MM.1S (cell line): ENCODE data around the gene DNAAF3.

Experiments
- DNase-seq: peaks from one replicate; pipeline ENCODE4 v3.0.0-alpha.2; 2015
- H2AFZ ChIP-seq: fragments of 300-600 bp; sonication (generic); 2 replicates; pipeline ENCODE4 v1.6.0; 2016; ENCODE audit warnings: antibody characterized with exemption, low read length
- H3F3A ChIP-seq: fragments of 300-600 bp; sonication (generic); 2 replicates; pipeline ENCODE4 v1.6.1; 2016; ENCODE audit warnings: mild to moderate bottlenecking, antibody characterized with exemption, low read length, moderate library complexity, mixed read lengths; ENCODE audit not compliant: insufficient read depth
- H3K27ac ChIP-seq: fragments of 300-600 bp; sonication (generic); 2 replicates; pipeline ENCODE4 v1.5.1; 2016; ENCODE audit warnings: mild to moderate bottlenecking, low read length
- H3K27me3 ChIP-seq: fragments of 300-600 bp; sonication (generic); replicated peaks from 2 replicates; pipeline ENCODE4 v1.6.0; 2016; ENCODE audit warnings: low read length; ENCODE audit not compliant: insufficient read depth
- H3K36me3 ChIP-seq: fragments of 300-600 bp; sonication (generic); replicated peaks from 2 replicates; pipeline ENCODE4 v1.6.1; 2016; ENCODE audit warnings: mild to moderate bottlenecking, low read length, mixed read lengths; ENCODE audit not compliant: insufficient read depth
- H3K4me1 ChIP-seq: fragments of 300-600 bp; sonication (generic); 2 replicates; pipeline ENCODE4 v1.6.1; 2016; ENCODE audit warnings: low read length, mixed read lengths
- H3K4me2 ChIP-seq: fragments of 300-600 bp; sonication (generic); 2 replicates; pipeline ENCODE4 v1.6.0; 2016; ENCODE audit warnings: low read depth, low read length
- H3K4me3 ChIP-seq: fragments of 300-600 bp; sonication (generic); 2 replicates; pipeline ENCODE4 v1.5.1; 2016; ENCODE audit warnings: low read length, mixed read lengths
- H3K79me2 ChIP-seq: fragments of 300-600 bp; sonication (generic); 2 replicates; pipeline ENCODE4 v1.6.1; 2016; ENCODE audit warnings: mixed run types, low read length, mixed read lengths
- H3K9ac ChIP-seq: fragments of 300-600 bp; sonication (generic); 2 replicates; pipeline ENCODE4 v1.6.1; 2016; ENCODE audit warnings: low read length, mixed read lengths
- H3K9me2 ChIP-seq: fragments of 300-600 bp; sonication (generic); replicated peaks from 2 replicates; pipeline ENCODE4 v1.6.1; 2016; ENCODE audit warnings: mild to moderate bottlenecking, low read length, mixed read lengths; ENCODE audit not compliant: insufficient read depth
- H3K9me3 ChIP-seq: fragments of 300-600 bp; sonication (generic); replicated peaks from 2 replicates; pipeline ENCODE4 v1.6.1; 2016; ENCODE audit warnings: mild to moderate bottlenecking, low read length, mixed read lengths; ENCODE audit not compliant: insufficient read depth
- H4K20me1 ChIP-seq: fragments of 300-600 bp; sonication (generic); 2 replicates; pipeline ENCODE4 v1.6.1; 2016; ENCODE audit warnings: mild to moderate bottlenecking, low read length, moderate library complexity, mixed read lengths; ENCODE audit not compliant: insufficient read depth
- EZH2 ChIP-seq: fragments of 300-600 bp; sonication (generic); optimal IDR thresholded peaks from 2 replicates; pipeline ENCODE3; 2017; ENCODE audit warnings: low read depth, mild to moderate bottlenecking, antibody characterized with exemption, low read length, mixed read lengths
- EZH2phosphoT487 ChIP-seq: fragments of 300-600 bp; sonication (generic); IDR thresholded peaks from 2 replicates; pipeline ENCODE4 v1.6.1; 2018; ENCODE audit warnings: antibody characterized with exemption, low read length
- TF ChIP-seq, protein P1 (sequence below): fragments of 300-600 bp; sonication (generic); IDR thresholded peaks from 2 replicates; pipeline ENCODE4 v1.5.1; 2016; ENCODE audit warnings: antibody characterized with exemption, low read length, mixed read lengths

DNAAF3 gene

DNA sequence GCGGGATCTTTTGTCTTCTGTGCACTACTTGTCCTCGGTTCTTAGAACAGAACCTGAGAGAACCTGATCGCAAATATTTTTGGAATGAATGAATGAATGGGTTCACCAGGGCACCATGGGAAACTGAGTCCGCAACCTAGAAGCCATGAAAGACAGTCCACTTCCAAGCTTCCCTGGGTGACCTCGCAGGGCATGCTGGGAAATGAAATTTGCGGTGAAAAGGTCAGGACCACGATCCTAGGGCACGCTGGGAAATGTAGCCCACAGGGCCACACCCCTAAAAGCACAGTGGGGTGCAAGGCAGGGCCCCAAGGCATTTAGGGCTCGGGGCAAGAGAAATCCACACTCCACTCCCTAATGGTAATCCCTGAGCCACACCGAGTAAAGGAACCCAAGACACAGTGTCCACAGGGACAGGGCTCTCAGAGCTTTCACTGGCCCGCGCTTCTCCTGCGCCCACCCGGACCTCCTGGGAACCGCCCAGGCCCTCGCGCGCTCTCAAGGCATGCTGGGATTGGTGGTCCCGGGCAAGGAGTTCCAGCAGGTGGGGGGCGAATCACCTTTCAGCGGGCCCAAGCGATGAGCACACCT is 47.9 kb downstream of the DNAAF3 start:
- TF ChIP-seq EZH2phosphoT487 (no peak), EZH2 (no peak)
- TF ChIP-seq, protein P1, sequence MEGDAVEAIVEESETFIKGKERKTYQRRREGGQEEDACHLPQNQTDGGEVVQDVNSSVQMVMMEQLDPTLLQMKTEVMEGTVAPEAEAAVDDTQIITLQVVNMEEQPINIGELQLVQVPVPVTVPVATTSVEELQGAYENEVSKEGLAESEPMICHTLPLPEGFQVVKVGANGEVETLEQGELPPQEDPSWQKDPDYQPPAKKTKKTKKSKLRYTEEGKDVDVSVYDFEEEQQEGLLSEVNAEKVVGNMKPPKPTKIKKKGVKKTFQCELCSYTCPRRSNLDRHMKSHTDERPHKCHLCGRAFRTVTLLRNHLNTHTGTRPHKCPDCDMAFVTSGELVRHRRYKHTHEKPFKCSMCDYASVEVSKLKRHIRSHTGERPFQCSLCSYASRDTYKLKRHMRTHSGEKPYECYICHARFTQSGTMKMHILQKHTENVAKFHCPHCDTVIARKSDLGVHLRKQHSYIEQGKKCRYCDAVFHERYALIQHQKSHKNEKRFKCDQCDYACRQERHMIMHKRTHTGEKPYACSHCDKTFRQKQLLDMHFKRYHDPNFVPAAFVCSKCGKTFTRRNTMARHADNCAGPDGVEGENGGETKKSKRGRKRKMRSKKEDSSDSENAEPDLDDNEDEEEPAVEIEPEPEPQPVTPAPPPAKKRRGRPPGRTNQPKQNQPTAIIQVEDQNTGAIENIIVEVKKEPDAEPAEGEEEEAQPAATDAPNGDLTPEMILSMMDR, result no peak
- Histone ChIP-seq H4K20me1 (no peaks in the 10 kb centered on the region), H3K9me3 (no peaks in the 10 kb centered on the region), H2AFZ (peak overlapping the region; percentile 83), H3K4me2 (peak overlapping the region; percentile 74), H3K9ac (no peak overlapping the region), H3K9me2 (no peaks in the 10 kb centered on the region), H3F3A (0 out of 2 replicates have a peak, but pooled peaks cover 4% of the 10 kb centered on the region), H3K27ac (no peak overlapping the region), H3K27me3 (peaks cover 45% of the 10 kb centered on the region), H3K36me3 (no peaks in the 10 kb centered on the region), H3K4me3 (peak overlapping the region; percentile 81; the same call in 1 of the 2 replicates), H3K4me1 (peaks cover 10% of the 10 kb centered on the region; the same call in 1 of the 2 replicates), H3K79me2 (peaks cover 36% of the 10 kb centered on the region)
- no peak for DNase-seq

DNA sequence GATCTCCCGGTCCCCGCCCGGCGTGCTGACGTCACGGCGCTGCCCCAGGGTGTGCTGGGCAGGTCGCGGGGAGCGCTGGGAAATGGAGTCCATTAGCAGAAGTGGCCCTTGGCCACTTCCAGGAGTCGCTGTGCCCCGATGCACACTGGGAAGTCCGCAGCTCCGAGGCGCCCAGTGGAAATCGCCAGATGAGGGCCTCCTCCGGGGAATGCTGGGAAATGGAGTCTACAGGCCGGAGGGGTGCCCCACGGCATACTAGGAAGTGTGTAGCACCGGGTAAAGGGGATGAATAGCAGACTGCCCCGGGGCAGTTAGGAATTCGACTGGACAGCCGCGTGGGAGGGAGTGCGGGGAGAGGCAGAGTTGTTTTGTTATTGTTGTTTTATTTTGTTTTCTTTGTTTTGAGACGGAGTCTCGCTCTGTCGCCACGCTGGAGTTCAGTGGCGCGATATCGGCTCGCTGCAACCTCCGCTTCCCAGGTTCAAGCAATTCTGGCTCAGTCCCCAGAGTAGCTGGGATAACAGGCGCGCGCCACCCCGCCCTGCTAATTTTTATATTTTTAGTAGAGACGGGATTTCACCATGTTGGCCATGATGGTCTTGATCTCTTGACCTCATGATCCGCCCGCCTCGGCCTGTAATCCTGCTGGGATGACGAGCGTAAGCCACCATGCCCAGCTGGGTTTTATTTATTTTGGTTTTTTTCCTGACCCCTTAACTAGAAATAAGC is 48.6 kb downstream of the DNAAF3 start:
- H3K4me1 ChIP-seq, result peaks cover 10% of the 10 kb centered on the region; the same call in 1 of the 2 replicates
- peaks cover 38% of the 10 kb centered on the region for H3K27me3 ChIP-seq
- TF ChIP-seq EZH2phosphoT487 (no peak), EZH2 (no peak)
- TF ChIP-seq, protein P1, result no peak
- peaks cover 42% of the 10 kb centered on the region for H3K79me2 ChIP-seq
- H3K9me3 ChIP-seq, result no peaks in the 10 kb centered on the region
- no peak overlapping the region for H3K27ac ChIP-seq
- H3F3A ChIP-seq, result 0 out of 2 replicates have a peak, but pooled peaks cover 4% of the 10 kb centered on the region
- H3K4me3 ChIP-seq, result peak overlapping the region; percentile 81
- H3K4me2 ChIP-seq, result peak overlapping the region; percentile 74
- H4K20me1 ChIP-seq, result no peaks in the 10 kb centered on the region
- no peaks in the 10 kb centered on the region for H3K9me2 ChIP-seq
- no peaks in the 10 kb centered on the region for H3K36me3 ChIP-seq
- peak; percentile 99 for DNase-seq
- H2AFZ ChIP-seq, result peak overlapping the region; percentile 83
- peak overlapping the region; percentile 22; the same call in 1 of the 2 replicates for H3K9ac ChIP-seq

DNA sequence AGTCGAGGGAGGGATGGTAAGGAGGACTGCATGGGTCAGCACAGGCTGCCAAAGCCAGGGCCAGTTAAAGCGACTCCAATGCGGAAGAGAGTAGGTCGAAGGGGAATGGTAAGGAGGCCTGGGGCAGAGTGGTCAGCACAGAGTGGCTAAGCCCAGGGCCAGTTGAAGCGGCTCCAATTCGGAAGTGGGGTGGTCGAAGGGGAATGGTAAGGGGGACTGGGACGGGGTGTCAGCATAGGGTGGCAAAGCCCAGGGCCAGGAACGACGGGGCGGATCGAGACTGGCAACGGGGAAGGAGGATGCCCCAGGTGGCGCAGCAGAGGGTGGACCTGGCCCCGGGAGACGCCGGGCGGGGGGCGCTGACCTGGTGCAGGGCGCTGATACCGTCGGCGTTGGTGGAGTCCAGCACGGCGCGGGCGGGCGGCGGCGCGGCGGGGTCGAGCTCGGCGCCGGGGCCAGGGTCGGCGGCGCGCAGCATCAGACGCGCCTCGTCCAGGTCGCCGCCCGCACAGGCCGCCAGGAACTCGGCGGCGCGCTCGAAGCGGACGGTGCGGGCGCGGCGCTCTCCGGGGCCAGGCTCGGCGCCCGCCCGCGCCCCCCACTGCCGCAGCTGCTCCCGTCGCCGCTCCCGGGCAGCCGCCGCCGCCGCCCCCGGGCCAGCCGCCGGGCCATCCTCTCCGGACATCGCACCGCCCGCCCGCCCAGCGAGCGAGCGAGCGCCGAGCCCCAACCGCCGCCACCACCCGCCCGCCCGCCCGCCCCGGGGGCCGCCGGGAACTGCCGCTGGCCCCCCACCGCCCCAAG is 49.4 kb downstream of the DNAAF3 start, which contains the start of gene PPP1R12C:
PPP1R12C (minus strand) TSS at position 779 of the 804 bp plus-strand sequence; CDS start at position 685, 94 bp downstream.
- Histone ChIP-seq H3K79me2 (peaks cover 49% of the 10 kb centered on the region), H3F3A (0 out of 2 replicates have a peak, but pooled peaks cover 4% of the 10 kb centered on the region), H3K27me3 (peaks cover 30% of the 10 kb centered on the region), H3K9ac (peak within 1 kb of the TSS; percentile 72), H4K20me1 (no peaks in the 10 kb centered on the region), H3K27ac (peak within 1 kb of the TSS; percentile 24; the same call in 1 of the 2 replicates), H2AFZ (peak within 1 kb of the TSS; percentile 83), H3K4me3 (peak within 1 kb of the TSS; percentile 81), H3K36me3 (no peaks in the 10 kb centered on the region), H3K9me3 (no peaks in the 10 kb centered on the region), H3K4me2 (peak within 1 kb of the TSS; percentile 93), H3K4me1 (peaks cover 10% of the 10 kb centered on the region; the same call in 1 of the 2 replicates), H3K9me2 (no peaks in the 10 kb centered on the region)
- TF ChIP-seq, protein P1, result no peak
- TF ChIP-seq EZH2 (no peak), EZH2phosphoT487 (no peak)
- DNase-seq, result no peak
